GM18519 (cell line): ENCODE results near the gene ABCA4.

Experiments used
- ATAC-seq: cut with Tn5 transposase; IDR thresholded peaks from one replicate; pipeline ENCODE4 v1.9.1; 2021; ENCODE audit warnings: mild to moderate bottlenecking, moderate library complexity; ENCODE audit not compliant: unreplicated experiment, low FRiP score

The ABCA4 gene

DNA sequence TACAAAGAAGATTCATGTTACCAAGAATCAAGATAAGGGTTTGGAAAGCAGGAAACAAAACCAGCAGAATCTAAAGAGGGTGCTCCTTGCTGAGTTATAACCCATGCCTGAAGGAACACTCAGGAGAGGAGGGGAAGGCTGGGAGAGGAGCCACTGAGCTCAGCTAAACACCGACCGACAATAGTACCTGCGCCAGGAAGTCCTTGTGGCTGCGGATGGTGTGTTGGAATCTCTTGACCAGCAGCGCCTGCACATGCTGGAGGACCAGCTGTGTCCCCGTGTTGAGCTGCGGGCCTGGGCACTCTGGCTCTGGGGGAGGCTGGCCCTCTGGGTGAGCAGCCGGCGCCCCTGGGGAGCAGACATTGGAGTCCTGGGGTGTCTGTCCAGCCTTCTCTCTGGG lies 89.4 kb downstream of the ABCA4 start:
- ATAC-seq: no peak

DNA sequence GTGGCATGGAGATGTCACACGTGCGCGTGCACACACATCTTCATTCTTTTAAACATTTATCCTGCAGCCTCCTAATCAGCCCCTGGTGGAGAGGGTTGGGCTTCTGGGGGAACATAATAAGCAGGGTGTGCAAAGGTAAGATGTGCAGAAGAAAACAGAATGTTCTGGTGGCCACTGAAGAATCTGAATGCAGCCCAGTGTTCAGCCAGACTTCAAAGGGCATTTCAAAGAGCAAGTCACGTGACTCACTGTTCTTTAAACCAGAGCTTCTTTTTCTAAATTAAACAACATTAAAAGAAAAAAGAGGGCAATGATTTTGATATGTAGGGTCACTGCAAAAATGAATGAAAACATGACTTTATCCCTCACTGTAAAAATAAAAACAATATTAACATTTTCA lies 89.8 kb downstream of the ABCA4 start:
- ATAC-seq: no peak

DNA sequence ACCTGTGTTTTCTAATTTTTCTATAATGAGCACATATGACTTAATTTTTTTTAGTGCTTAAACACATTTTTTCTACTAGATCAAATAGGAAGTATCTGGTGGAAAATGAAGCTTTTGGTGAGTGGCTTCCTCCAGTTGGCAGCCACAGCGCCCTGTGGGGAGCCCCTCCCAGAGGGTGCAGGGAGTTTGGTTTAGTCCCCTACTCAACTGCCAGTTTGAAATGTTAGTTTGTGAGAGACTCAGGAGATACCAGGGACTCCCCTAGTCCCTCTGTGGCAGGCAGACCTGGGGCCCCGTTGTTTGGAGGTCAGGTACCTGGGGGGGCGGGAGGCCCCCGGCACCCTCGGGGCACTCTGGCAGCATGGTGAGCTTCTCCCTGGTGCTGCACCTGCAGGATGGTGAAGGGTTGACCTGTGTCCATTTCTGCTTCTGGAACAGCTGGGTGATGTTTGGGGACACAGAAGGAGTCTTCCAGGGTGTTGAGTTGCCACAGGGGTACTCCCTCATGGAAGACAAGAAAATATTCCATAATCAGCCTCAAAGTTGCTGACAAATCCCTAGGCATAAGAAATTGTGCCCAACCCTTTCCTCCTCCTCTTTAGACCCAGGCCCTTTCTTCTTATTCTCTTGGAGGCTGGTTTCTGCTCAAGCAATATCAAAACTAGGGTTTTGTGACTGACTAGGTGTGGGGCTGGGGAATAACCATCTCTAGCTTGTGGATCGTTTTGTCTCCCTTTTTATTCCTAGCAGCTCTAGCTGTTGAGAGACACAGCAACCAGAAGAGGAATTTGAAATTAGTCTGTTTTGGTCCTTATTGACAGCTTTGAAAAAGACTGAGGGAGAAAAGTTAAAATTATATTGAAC lies 91.6 kb downstream of the ABCA4 start:
- no peak for ATAC-seq

DNA sequence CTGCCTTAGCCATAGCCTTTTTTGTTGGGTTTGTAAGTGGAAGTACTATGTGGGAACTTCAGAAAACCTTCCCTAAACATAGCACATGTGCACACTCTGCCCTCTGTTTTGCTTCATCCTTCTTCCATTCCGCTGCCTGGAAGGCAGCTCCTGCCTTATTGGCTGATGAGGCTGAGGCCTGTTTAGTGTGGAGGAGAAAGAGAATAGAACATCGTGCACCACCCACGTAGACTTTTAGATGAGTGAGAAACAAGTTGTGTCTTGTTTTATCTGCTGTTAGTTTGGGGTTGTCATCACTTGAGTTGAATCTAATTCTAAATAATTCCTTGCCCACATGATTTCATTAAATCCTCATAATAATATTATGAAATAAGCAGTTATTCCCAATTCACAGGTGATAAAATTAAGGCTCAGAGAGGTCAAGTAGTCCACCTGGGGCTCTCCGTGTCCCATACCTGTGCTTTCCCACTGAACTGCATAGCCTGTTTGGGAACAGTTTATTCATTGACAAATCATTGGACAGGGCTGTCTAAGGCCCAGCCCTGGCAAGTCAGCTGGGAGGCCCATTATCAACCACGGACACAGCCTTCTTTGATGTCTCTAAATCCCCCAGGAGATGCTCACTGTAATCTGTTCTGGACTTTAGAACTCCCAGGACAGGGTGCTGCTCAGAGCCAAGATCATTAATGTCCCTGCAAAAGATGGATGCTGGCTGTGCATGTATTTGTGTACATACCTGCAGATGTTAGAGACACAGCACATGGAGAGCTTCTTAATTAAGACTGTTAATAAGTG lies 93.0 kb downstream of the ABCA4 start:
- ATAC-seq: no peak

DNA sequence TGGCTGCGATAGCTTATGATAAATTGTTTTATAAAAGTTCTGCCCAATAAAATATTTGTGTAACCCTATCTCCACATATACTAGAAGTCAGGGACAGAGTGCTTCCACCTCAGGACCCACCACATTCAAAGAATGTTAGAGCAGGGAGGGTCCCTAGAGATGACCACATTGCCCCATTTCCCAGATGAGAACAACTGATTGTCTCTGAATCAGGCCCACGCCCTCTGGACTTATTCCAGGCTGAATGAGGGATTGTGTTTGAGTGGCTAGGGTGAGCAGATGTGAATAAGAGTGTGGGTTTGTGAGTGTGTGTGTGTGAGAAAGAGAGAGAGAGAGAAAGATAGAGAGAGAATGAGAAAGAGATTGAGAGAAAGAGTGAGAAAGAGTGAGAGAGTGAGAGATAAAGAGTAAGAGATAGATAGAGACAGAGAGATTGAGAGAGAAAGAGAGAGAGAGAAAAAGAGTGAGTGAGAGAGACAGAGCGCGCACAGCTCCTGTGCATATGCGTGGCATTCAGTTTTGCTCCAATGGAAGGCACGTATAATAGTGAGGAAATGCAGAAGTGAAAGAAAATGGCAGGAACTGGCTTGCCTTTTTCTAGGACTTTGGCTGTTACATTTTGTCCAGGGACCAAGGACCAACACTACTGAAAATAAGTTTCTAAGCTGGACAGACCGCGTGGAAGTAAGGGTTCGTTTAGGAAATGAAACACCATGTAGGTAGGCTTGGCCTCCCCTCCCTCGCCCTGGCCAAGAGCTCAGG lies 94.1 kb downstream of the ABCA4 start:
- ATAC-seq: no peak

DNA sequence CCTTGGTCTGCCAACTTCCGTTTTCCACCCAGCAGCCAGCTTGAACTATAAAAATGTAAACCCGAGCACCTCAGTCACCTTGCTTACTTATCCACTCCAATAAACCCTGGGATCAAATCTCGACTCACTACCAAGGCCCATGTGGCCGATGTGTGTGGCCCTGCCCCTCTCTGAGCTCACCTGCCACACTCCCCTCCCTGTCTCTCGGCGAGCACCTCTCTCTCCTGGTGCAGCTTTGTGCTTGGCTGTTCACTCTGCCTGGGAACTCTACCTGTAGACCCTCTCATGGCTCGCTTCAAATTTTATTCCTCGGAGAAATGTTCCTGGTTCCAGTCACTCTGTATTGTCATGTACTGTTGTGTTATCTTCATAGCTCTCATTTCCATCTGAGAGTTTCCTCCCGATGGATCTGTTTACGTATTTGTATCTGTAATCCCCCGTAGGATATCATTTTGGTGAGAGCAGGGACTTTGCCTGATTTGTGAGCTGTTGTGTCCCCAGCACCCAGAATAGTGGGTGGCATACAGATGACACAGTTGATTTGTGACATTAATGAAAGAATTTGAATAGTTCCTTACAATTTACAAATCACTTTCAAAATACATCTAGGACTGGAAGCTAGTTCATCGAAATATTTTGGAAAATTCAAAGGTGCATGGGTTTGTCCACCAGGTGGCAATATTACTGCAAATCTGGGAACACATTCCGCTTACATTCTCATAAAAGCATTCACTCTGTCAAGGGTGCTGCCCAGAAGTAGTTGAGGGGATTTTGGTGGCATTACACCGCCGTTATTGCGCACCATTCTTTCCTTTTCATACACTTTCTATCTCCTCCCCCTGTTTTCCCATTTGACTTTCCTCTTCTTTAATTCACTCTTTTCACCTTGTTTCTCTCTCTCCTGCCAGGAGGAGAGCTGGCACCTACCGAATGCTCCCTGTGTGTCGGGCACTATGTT lies 95.3 kb downstream of the ABCA4 start:
- no peak for ATAC-seq

DNA sequence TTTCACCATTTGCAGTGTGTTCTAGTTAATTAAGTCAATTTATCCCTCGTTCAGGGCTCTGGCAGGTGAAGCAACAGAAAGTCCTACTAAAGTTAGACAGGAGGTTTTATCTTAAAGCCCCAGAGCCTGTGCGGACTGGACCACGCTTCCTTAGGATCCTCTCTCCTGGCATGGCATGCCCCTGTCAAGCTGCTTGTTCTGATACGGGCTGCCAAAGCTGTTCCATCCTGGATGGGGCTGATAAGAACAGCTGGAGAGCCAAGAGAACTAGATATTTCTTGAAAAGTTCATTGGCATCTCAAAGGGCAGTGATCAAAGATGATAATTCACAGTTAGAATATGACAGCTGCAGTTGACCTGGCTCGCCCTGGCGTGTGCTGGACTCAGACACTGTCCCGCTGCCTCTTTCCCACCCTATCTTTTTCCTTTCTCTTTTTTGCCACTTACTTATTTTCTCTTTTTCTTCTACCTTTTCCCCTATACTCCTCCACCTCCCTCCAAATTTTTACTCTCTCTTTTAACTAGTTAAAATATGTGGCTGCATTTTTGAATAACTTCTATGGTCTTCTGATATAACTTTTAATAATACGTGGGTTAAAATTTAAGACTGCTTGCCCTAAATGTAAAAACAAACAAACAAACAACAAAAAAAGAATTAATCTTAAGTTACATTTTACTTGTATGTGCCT lies 96.7 kb downstream of the ABCA4 start:
- no peak for ATAC-seq

DNA sequence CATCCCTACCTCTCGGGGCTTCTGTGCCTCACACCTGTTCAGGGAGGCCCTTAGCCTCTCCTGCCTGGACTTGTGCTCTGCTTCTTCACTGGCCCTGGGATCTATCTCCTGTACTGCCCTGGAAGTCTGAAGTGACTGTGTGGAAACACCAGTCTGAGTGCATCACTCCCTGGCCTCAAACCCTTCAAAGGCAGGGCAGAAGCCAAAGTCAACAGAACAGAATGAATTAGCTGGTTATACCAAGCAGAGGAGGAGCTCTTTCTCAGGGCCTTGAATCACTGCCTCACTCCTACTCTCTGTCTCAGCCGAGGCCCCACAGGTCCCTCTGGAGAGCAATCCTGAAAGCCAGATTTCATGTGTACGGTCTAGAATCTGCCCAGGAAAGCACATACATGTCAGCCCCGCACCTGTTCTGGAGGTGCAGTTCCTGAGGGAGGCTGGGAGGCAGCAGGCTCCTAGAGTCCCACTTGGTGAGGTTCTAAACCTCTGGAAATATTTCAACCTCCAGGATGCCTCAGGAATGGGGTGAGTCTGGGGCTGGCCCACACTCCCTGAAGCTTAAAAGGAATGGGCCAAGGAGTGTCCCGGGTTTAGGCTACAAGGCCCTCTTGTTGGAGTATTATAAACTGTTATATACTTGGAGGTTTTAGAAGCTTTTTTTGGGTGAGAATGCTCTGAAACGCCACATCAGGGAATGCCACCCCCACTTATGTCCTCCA lies 98.3 kb downstream of the ABCA4 start:
- no peak for ATAC-seq

DNA sequence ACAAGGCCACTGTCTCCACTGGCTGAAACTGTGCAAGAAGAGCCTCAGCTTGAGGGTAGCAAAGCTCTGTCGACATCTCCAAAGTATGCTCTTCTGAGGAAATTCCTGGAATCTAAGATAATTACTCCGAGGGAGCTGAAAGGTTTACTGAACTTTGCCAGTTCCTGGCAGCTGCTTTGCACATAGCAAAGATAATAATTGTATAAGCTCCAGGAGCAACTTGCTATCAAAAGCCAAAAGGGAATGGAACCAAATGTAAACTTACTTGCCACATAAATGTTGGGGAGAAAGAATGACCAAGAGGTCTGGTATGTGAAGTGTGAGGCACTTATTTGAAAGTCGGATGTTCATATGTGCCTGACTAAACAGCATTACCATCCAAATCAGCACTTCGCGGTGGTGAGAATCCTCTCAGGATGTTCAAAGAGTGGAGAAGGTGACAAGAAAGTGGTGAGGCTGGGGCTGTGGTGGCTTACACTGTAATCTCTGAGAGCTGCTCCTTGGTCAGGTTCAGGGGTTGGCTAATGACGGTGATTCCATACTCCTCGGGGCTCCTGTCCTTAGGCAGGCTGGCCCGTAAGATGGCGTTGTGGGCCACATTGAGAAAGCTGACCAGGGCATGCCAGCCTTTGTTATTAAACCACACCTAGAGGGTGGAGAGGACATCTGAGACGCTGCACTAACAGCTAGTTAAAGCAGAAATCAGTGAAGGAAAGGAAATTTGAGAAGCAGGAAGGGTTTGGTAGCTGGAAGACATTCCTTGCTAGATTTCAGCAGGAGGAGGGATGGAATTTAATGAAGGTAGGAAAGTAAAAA lies 100.0 kb downstream of the ABCA4 start:
- no peak for ATAC-seq

DNA sequence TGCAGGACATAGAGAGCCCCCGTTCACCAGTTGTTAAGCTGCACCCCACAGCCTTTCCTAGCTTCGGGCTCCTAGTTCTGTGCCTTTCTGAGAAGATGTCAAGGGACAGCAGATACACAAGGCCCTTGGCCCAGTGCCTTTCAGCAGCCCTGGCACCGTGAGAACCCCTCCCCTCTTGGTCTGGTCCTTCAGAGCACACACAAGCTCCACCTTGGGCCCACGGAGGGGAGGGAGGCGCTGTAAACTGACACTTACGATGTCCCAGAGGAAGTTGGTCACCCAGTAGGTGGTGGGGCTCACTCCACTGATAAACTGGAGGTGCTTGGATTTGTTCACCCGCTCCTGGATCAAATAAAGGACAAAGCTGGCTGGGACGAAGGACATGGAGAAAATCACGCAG lies 101.6 kb downstream of the ABCA4 start:
- no peak for ATAC-seq

DNA sequence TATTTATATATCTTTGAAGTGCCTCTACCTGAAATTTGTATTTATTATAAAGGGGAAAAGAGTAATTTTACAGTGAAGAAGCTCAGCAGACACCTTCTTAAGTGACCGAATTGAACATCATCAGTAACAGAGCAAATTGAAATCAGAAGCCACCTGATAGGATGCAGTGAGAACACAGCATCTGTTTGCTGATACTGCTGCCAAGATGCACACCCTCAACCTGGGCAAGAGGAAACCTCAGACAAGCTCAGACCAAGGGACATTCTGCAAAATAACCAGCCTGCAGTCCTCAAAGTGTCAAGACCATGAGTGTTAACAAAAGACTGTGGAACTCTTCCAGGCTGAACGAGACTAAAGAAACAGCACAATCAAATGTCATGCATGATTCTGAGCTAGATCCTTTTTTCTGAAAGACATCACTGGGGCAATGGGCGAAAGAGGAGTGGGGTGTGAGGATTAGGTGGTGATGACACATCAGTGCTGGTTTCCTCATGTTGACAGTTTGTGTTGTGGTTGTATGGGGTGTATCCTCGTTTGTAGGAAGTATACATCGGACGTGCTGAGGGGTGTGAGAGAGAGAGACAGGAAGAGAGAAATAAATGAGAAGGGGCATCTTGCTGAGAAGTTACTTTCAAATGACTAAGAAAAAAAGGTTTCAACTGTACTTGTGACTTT lies 103.7 kb downstream of the ABCA4 start:
- ATAC-seq: no peak

DNA sequence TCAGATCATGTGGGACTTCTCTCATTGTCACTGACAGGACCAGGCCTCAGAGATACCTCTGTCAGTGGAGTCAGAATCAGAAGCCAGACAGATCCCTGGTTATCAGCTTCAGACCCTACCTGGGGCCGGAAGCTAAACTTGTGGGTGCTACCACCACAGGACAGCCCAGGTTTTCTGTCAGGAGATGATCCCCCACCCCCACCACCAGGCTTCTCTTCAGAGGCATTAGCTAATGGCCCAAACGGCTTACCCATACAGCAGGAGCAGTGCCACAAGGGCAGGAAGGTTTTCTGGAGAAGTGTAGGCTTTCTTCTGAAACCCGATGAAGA lies 105.5 kb downstream of the ABCA4 start:
- ATAC-seq: no peak

DNA sequence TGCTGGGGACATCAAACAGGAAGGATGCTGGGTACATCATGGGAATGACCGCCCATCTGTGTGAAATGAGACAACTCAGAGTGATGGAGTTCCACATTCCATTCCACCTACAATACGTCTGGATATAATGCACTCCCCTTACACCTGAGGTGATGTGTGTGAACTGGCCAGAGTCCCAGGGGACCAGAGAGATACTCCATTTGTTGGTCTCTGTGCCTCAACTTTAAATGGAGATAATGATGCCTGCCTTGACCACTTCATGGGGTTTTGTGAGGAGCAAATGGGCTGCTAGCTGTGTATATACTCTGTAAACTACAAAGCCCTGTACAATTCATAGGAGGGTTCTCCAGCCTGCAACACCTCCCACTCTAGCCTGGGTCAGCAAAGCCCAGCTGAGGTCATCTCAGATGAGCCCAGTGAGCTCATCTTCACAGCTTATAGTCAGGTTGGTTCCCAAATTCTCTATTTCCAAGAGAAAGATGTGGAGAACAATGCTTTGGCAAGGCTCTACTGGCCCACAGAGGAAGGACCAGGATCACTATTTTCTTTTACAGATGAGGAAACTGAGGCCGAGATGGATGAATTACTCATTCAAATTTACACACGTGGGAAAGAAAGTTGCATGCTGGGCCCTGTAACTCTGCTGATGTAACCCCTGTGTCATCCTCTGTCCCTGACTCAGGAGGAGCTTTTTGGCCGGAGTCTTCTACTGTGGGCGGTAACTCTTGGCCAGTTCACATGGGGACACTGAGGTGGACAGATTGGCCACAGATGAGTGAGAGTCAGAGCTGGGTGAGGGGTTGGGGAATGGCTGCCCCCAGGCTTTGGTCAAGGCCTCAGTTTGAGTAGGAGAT lies 106.1 kb downstream of the ABCA4 start:
- no peak for ATAC-seq

DNA sequence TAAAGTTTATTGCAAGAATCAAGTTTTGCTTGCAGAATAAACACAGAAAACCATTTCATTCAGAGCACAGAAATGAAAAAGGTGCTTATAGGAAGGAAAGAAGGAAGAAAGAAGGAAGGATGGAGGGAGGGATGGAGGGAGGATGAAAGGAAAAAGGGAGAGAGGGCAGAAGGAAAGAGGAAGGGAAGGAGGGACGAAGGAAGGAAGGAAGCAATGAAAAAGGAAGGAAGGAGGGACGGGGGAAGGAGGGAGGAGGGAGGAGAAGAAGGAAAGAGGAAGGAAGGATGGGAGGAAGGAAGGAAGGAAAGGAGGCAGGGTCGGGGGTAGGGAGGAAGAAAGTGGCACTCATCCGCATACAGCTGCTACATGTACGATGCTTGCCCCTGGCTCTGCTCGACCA lies 106.9 kb downstream of the ABCA4 start:
- ATAC-seq: no peak

DNA sequence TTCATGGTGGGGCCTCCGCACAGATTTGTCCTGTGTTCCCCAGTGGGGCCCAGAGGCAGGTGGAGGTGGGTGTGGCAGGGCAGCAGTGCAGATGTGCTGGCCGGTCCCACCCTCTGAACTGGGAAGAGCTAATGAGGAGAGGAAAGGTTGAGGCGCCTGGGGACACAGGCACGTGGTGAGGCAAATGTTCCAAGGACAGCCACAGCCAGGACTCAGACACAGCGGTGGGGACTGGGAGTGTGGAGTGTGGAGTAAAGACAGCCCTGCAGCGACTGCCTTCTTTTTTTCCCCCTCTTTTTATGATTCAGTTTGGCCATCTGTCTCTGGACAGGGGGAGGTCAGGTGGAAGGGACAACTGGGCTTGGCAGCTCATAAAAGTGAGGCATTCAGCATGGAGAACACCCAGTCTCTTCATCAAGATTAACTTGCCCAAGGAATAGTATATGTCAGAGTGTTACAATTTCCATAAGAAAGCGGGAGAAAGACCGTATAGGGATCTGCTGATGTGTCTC lies 107.5 kb downstream of the ABCA4 start:
- no peak for ATAC-seq

DNA sequence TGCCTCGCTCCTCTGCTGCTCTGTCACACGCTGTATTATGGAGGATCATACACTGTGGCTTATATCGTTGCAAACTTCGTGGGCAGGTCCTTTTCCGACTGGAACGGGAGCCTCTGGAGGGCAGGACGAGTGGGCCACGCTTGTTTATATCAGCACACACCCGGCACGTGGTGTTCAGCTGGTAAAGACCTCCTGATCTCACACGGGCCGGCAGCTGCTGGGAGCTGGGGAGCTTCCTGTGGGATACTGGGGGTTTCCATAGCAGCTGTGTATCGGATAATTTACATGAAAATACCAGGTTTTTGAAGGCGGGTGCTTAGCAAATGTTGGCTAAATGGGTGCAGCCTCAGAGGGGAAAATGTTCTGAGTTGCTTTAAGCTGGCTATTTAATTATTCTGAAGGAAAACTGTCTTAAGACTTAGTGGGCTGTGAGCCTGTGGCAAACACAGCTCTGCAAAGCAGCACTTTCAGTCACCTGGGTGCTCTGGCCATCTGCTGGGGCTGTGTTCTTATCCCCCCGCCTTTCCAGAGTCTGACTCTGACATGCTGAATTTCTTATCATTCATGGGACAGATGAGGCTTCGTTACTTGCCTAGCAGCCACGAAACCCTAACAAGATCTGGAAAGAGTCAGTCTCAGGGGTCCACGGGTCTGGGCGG lies 108.1 kb downstream of the ABCA4 start:
- no peak for ATAC-seq
